Neuronal stem cell (in vitro differentiated cells): ENCODE data around the gene CORO2B.

Experiments
- DNase-seq: peaks from one replicate; pipeline ENCODE4 v3.0.0-alpha.2; 2013; ENCODE audit warnings: low spot score
- H2AFZ ChIP-seq: one replicate; pipeline ENCODE4 v1.6.1; 2013; ENCODE audit warnings: mild to moderate bottlenecking, low read length, inconsistent platforms
- H2AK5ac ChIP-seq: 2 replicates; pipeline ENCODE4 v1.6.1; 2013; ENCODE audit warnings: low read depth, mild to moderate bottlenecking, inconsistent platforms, low read length, moderate library complexity, mixed read lengths
- H2BK120ac ChIP-seq: 2 replicates; pipeline ENCODE4 v1.6.1; 2013; ENCODE audit warnings: low read depth, mild to moderate bottlenecking, inconsistent platforms, low read length, moderate library complexity, mixed read lengths
- H2BK12ac ChIP-seq: one replicate; pipeline ENCODE4 v1.6.1; 2013; ENCODE audit warnings: low read length, inconsistent platforms
- H2BK15ac ChIP-seq: 2 replicates; pipeline ENCODE4 v1.6.1; 2013; ENCODE audit warnings: mild to moderate bottlenecking, low read length, inconsistent platforms, mixed read lengths
- H2BK5ac ChIP-seq: one replicate; pipeline ENCODE4 v1.6.1; 2013; ENCODE audit warnings: inconsistent platforms, mild to moderate bottlenecking, low read length, moderate library complexity
- H3K14ac ChIP-seq: one replicate; pipeline ENCODE4 v1.6.1; 2013; ENCODE audit warnings: low read length, inconsistent platforms
- H3K18ac ChIP-seq: 2 replicates; pipeline ENCODE4 v1.6.1; 2013; ENCODE audit warnings: low read length, inconsistent platforms
- H3K23ac ChIP-seq: 2 replicates; pipeline ENCODE4 v1.6.1; 2013; ENCODE audit warnings: low read depth, mild to moderate bottlenecking, mixed read lengths, low read length, inconsistent platforms; ENCODE audit not compliant: poor library complexity
- H3K27ac ChIP-seq: replicated peaks from 3 replicates; pipeline ENCODE4 v1.5.1; 2013; ENCODE audit warnings: low read length, inconsistent platforms
- H3K27me3 ChIP-seq, 3 experiments: 2 replicates each; pipeline ENCODE4 v1.6.1; 2013; ENCODE audit warnings: low read length in 3 of 3, mild to moderate bottlenecking in 2 of 3, inconsistent platforms in 1 of 3, low read depth in 1 of 3, mixed read lengths in 1 of 3, moderate library complexity in 1 of 3; ENCODE audit not compliant: control insufficient read depth in 3 of 3, insufficient read depth in 3 of 3
- H3K36me3 ChIP-seq, 2 donors: replicated peaks in 1 of 2; 2 replicates each; pipeline ENCODE4 v1.6.1; 2013; ENCODE audit warnings: low read length in 2 of 2; ENCODE audit not compliant: control insufficient read depth in 2 of 2, insufficient read depth in 2 of 2
- H3K4ac ChIP-seq: 2 replicates; pipeline ENCODE4 v1.6.1; 2013; ENCODE audit warnings: inconsistent platforms, mild to moderate bottlenecking, low read length, moderate library complexity
- H3K4me1 ChIP-seq, 2 donors: 1 replicate in 1 of 2; 2 replicates in 1 of 2; pipeline ENCODE4 v1.6.1; 2013; ENCODE audit warnings: low read length in 2 of 2, low read depth in 1 of 2; ENCODE audit not compliant: control insufficient read depth in 2 of 2, insufficient read depth in 1 of 2
- H3K4me2 ChIP-seq: one replicate; pipeline ENCODE4 v1.6.1; 2013; ENCODE audit warnings: mild to moderate bottlenecking, low read length, inconsistent platforms; ENCODE audit not compliant: insufficient read depth, poor library complexity, severe bottlenecking
- H3K4me3 ChIP-seq, 2 donors: 2 replicates each; pipeline ENCODE4 v1.5.1; 2013; ENCODE audit warnings: low read length in 2 of 2, mild to moderate bottlenecking in 2 of 2, inconsistent platforms in 1 of 2, moderate library complexity in 1 of 2
- H3K79me1 ChIP-seq: one replicate; pipeline ENCODE4 v1.6.1; 2013; ENCODE audit warnings: low read depth, mild to moderate bottlenecking, inconsistent platforms, low read length, moderate library complexity
- H3K9ac ChIP-seq: one replicate; pipeline ENCODE4 v1.6.1; 2013; ENCODE audit warnings: mild to moderate bottlenecking, low read depth, low read length, inconsistent platforms; ENCODE audit not compliant: poor library complexity
- H3K9me3 ChIP-seq, 2 donors: replicated peaks in 1 of 2; 2 replicates each; pipeline versions ENCODE3 to v1.6.1; 2013; ENCODE audit warnings: low read length in 2 of 2, mild to moderate bottlenecking in 2 of 2, inconsistent platforms in 1 of 2, low read depth in 1 of 2, mixed read lengths in 1 of 2, moderate library complexity in 1 of 2; ENCODE audit not compliant: control insufficient read depth in 2 of 2, insufficient read depth in 1 of 2
- H4K8ac ChIP-seq: one replicate; pipeline ENCODE4 v1.6.1; 2013; ENCODE audit warnings: low read depth, mild to moderate bottlenecking, inconsistent platforms, low read length, moderate library complexity
- H4K91ac ChIP-seq: one replicate; pipeline ENCODE4 v1.6.1; 2013; ENCODE audit warnings: low read length, low read depth, mild to moderate bottlenecking, inconsistent platforms; ENCODE audit not compliant: poor library complexity
- WGBS, 2 donors: extraction: QIAGEN DNeasy Blood & Tissue Kit; methylation state at CpG; one replicate each; pipeline ENCODE4 v1.1.7; 2013; ENCODE audit warnings: missing lambda C conversion rate in 2 of 2, mixed read lengths in 1 of 2; ENCODE audit not compliant: insufficient read length in 2 of 2, insufficient replicate concordance in 1 of 2; ENCODE audit errors: extremely low coverage in 2 of 2; 5-methylcytosine and 5-hydroxymethylcytosine counted together

The CORO2B gene

GRCh38 chr15:68626739-68627138, 47.9 kb downstream of the CORO2B start:
- no peak overlapping the region for H3K27ac ChIP-seq
- H3K4me1 ChIP-seq, result peaks cover 6 to 8% of the 10 kb centered on the region in 2 donors
- no CpG with 5 or more reads among the region's 3 CpGs for WGBS, 2 donors
- H2AK5ac ChIP-seq, result peak overlapping the region; percentile 59
- no peaks in the 10 kb centered on the region for H3K27me3 ChIP-seq
- H3K9me3 ChIP-seq, result no peaks in the 10 kb centered on the region
- H3K4me3 ChIP-seq, result no peak overlapping the region
- H2BK120ac ChIP-seq, result no peak overlapping the region
- no peak overlapping the region for H4K91ac ChIP-seq
- H2BK12ac ChIP-seq, result no peak overlapping the region
- H2AFZ ChIP-seq, result no peak overlapping the region
- no peak overlapping the region for H4K8ac ChIP-seq
- peak overlapping the region; percentile 30 for H3K23ac ChIP-seq
- H3K9ac ChIP-seq, result no peak overlapping the region
- H3K4me2 ChIP-seq, result no peak overlapping the region
- no peak overlapping the region for H3K14ac ChIP-seq
- H3K18ac ChIP-seq, result no peak overlapping the region
- H3K79me1 ChIP-seq, result no peaks in the 10 kb centered on the region
- DNase-seq, result no peak
- no peak overlapping the region for H2BK15ac ChIP-seq
- no peak overlapping the region for H2BK5ac ChIP-seq
- no peak overlapping the region for H3K4ac ChIP-seq
- no peaks in the 10 kb centered on the region for H3K36me3 ChIP-seq

- H3K27ac ChIP-seq, result no peak overlapping the region
- no peak overlapping the region for H3K4me3 ChIP-seq
- H2AK5ac ChIP-seq, result no peak overlapping the region
- no peak for DNase-seq
- no peak overlapping the region for H3K14ac ChIP-seq
- H4K8ac ChIP-seq, result no peak overlapping the region
- no peak overlapping the region for H4K91ac ChIP-seq
- no peaks in the 10 kb centered on the region for H3K9me3 ChIP-seq
- no peak overlapping the region for H2BK12ac ChIP-seq
- H3K79me1 ChIP-seq, result no peaks in the 10 kb centered on the region
- no peak overlapping the region for H2BK5ac ChIP-seq
- no peak overlapping the region for H3K23ac ChIP-seq
- H2AFZ ChIP-seq, result no peak overlapping the region
- H3K4me2 ChIP-seq, result no peak overlapping the region
- peaks cover 6 to 8% of the 10 kb centered on the region in 2 donors for H3K4me1 ChIP-seq
- no peak overlapping the region for H3K4ac ChIP-seq
- no peak overlapping the region for H2BK120ac ChIP-seq
- H3K27me3 ChIP-seq, result no peaks in the 10 kb centered on the region
- no peak overlapping the region for H3K18ac ChIP-seq
- WGBS, 2 donors, result no CpG with 5 or more reads among the region's 7 CpGs
- no peak overlapping the region for H3K9ac ChIP-seq
- H3K36me3 ChIP-seq, result no peaks in the 10 kb centered on the region
- H2BK15ac ChIP-seq, result no peak overlapping the region
Measured at GRCh38 chr15:68627476-68627875, 48.7 kb downstream of the CORO2B start.

- Histone ChIP-seq H3K14ac (no peak overlapping the region), H3K79me1 (no peaks in the 10 kb centered on the region), H2BK120ac (no peak overlapping the region), H3K27me3 (no peaks in the 10 kb centered on the region), H3K9ac (no peak overlapping the region), H3K18ac (no peak overlapping the region), H3K4me1 (peaks cover 8 to 9% of the 10 kb centered on the region in 2 donors), H4K91ac (no peak overlapping the region), H3K4me2 (no peak overlapping the region), H3K4me3 (no peak overlapping the region), H2BK15ac (no peak overlapping the region), H3K4ac (no peak overlapping the region), H2AK5ac (no peak overlapping the region), H2BK5ac (no peak overlapping the region), H2BK12ac (no peak overlapping the region), H3K36me3 (no peaks in the 10 kb centered on the region), H3K9me3 (no peaks in the 10 kb centered on the region), H4K8ac (no peak overlapping the region), H3K23ac (no peak overlapping the region), H3K27ac (no peak overlapping the region), H2AFZ (no peak overlapping the region)
- no peak for DNase-seq
- WGBS, 2 donors, result no CpG with 5 or more reads among the region's 2 CpGs
Measured at GRCh38 chr15:68627995-68628394, 49.2 kb downstream of the CORO2B start.

- H3K18ac ChIP-seq, result no peak overlapping the region
- H2BK5ac ChIP-seq, result no peak overlapping the region
- no peak overlapping the region for H3K4me3 ChIP-seq
- H3K4ac ChIP-seq, result no peak overlapping the region
- H2AFZ ChIP-seq, result no peak overlapping the region
- no CpG with 5 or more reads among the region's 8 CpGs for WGBS, 2 donors
- no peak for DNase-seq
- H2AK5ac ChIP-seq, result peak overlapping the region; percentile 26
- H4K8ac ChIP-seq, result no peak overlapping the region
- no peak overlapping the region for H3K14ac ChIP-seq
- H3K79me1 ChIP-seq, result no peaks in the 10 kb centered on the region
- H3K27ac ChIP-seq, result no peak overlapping the region
- H2BK12ac ChIP-seq, result no peak overlapping the region
- H2BK120ac ChIP-seq, result no peak overlapping the region
- H3K27me3 ChIP-seq, result no peaks in the 10 kb centered on the region
- no peak overlapping the region for H3K23ac ChIP-seq
- H3K36me3 ChIP-seq, result no peaks in the 10 kb centered on the region
- peaks cover 3 to 10% of the 10 kb centered on the region in 2 donors for H3K4me1 ChIP-seq
- H3K9ac ChIP-seq, result no peak overlapping the region
- H3K4me2 ChIP-seq, result no peak overlapping the region
- no peaks in the 10 kb centered on the region for H3K9me3 ChIP-seq
- H4K91ac ChIP-seq, result no peak overlapping the region
- H2BK15ac ChIP-seq, result no peak overlapping the region
Measured at GRCh38 chr15:68629519-68630210, 50.9 kb downstream of the CORO2B start.
